Measurements from ENCODE around the gene GORASP1.

The GORASP1 gene

GRCh38 chr3:39094851-39095677 lies 12.4 kb downstream of the GORASP1 start:
- ChIA-PET POLR2A (no interaction called here), CTCF (no interaction called here)
- Histone ChIP-seq H3K4me1 (ENCODE audit: control insufficient read depth, insufficient read depth, low read length) (no peaks in the 10 kb centered on the region), H3K27ac (ENCODE audit: extremely low read depth, low read depth, low read length) (no peak overlapping the region), H3K4me3 (ENCODE audit: low read depth, low read length) (no peak overlapping the region), H3K9me3 (ENCODE audit: control insufficient read depth, insufficient read depth, low read depth, low read length) (no peaks in the 10 kb centered on the region), H3K36me3 (ENCODE audit: control insufficient read depth in 2 of 2, insufficient read depth in 1 of 2, low read length in 2 of 2) (peaks cover 4 to 94% of the 10 kb centered on the region in 2 experiments)
- TF ChIP-seq HOXA7 (CRISPR knock-in tag; IDR thresholded peaks at IDR 0.05; ENCODE audit: borderline replicate concordance) = no peak
- no peak for TF ChIP-seq ZNF280D (tag by site-specific recombination; IDR thresholded peaks at IDR 0.05)
- no peak for TF ChIP-seq ZFP41 (tag by site-specific recombination; IDR thresholded peaks at IDR 0.05; ENCODE audit: borderline replicate concordance)
- no peak for TF ChIP-seq ZNF843 (tag by site-specific recombination; IDR thresholded peaks at IDR 0.05)
- TF ChIP-seq ZNF660 (tag by site-specific recombination; IDR thresholded peaks at IDR 0.05) = no peak
- no peak for TF ChIP-seq ZBTB7A (tag by site-specific recombination; IDR thresholded peaks at IDR 0.05; ENCODE audit: low read depth)
- TF ChIP-seq, protein P1, sequence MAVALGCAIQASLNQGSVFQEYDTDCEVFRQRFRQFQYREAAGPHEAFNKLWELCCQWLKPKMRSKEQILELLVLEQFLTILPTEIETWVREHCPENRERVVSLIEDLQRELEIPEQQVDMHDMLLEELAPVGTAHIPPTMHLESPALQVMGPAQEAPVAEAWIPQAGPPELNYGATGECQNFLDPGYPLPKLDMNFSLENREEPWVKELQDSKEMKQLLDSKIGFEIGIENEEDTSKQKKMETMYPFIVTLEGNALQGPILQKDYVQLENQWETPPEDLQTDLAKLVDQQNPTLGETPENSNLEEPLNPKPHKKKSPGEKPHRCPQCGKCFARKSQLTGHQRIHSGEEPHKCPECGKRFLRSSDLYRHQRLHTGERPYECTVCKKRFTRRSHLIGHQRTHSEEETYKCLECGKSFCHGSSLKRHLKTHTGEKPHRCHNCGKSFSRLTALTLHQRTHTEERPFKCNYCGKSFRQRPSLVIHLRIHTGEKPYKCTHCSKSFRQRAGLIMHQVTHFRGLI (tag by site-specific recombination; IDR thresholded peaks at IDR 0.05) = no peak
- TF ChIP-seq ZBTB6 (tag by site-specific recombination; IDR thresholded peaks at IDR 0.05) = no peak
- TF ChIP-seq ZNF16 (tag by site-specific recombination; IDR thresholded peaks at IDR 0.05; ENCODE audit: low read depth) = no peak
- TF ChIP-seq, protein P2, sequence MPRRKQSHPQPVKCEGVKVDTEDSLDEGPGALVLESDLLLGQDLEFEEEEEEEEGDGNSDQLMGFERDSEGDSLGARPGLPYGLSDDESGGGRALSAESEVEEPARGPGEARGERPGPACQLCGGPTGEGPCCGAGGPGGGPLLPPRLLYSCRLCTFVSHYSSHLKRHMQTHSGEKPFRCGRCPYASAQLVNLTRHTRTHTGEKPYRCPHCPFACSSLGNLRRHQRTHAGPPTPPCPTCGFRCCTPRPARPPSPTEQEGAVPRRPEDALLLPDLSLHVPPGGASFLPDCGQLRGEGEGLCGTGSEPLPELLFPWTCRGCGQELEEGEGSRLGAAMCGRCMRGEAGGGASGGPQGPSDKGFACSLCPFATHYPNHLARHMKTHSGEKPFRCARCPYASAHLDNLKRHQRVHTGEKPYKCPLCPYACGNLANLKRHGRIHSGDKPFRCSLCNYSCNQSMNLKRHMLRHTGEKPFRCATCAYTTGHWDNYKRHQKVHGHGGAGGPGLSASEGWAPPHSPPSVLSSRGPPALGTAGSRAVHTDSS (tag by site-specific recombination; IDR thresholded peaks at IDR 0.05) = no peak
- no peak for TF ChIP-seq HOXD13 (CRISPR knock-in tag; IDR thresholded peaks at IDR 0.05; ENCODE audit: borderline replicate concordance)
- TF ChIP-seq HIC1 (tag by site-specific recombination; IDR thresholded peaks at IDR 0.05) = no peak
- TF ChIP-seq ZSCAN23 (tag by site-specific recombination; IDR thresholded peaks at IDR 0.05) = no peak
- TF ChIP-seq SP2 (tag by site-specific recombination; IDR thresholded peaks at IDR 0.05) = no peak
- TF ChIP-seq ZNF302 (tag by site-specific recombination; IDR thresholded peaks at IDR 0.05; ENCODE audit: low read depth) = no peak
